GM19397 (cell line): Measurements from ENCODE around the gene FASTK.
A peak's percentile ranks its signal among the peaks of the same experiment; 100 is the strongest.

ENCODE experiments used
- ATAC-seq: cut with Tn5 transposase; IDR thresholded peaks from one replicate; pipeline ENCODE4 v1.9.1; 2021; ENCODE audit warnings: mild to moderate bottlenecking, moderate library complexity; ENCODE audit not compliant: unreplicated experiment

The FASTK gene

GRCh38 chr7:151080522-151081169 lies at the start of gene FASTK:
TSS of gene FASTK (minus strand) at chr7:151080809. CDS start at chr7:151080766, 43 bp downstream.
- ATAC-seq = peak; percentile 70

- no peak for ATAC-seq
Observed at GRCh38 chr7:151129960-151130591, 49.5 kb upstream of the FASTK start.

GRCh38 chr7:151129117-151129959 lies 48.7 kb upstream of the FASTK start:
- ATAC-seq = no peak

GRCh38 chr7:151128716-151129115 lies 48.1 kb upstream of the FASTK start:
- ATAC-seq = no peak

GRCh38 chr7:151128144-151128543 lies 47.5 kb upstream of the FASTK start:
- ATAC-seq = no peak

GRCh38 chr7:151126491-151127137 lies 46.0 kb upstream of the FASTK start:
- no peak for ATAC-seq

GRCh38 chr7:151125846-151126481 lies 45.4 kb upstream of the FASTK start:
- no peak for ATAC-seq

GRCh38 chr7:151125470-151125845 lies 44.8 kb upstream of the FASTK start:
- ATAC-seq = no peak

GRCh38 chr7:151124899-151125399 lies 44.3 kb upstream of the FASTK start:
- no peak for ATAC-seq

GRCh38 chr7:151124481-151124880 lies 43.9 kb upstream of the FASTK start:
- ATAC-seq = no peak

GRCh38 chr7:151123822-151124464 lies 43.3 kb upstream of the FASTK start:
- peak; percentile 69 for ATAC-seq

GRCh38 chr7:151123158-151123821 lies 42.7 kb upstream of the FASTK start:
- ATAC-seq = no peak

- no peak for ATAC-seq
Observed at GRCh38 chr7:151122796-151123157, 42.2 kb upstream of the FASTK start.

GRCh38 chr7:151122276-151122675 lies 41.7 kb upstream of the FASTK start:
- no peak for ATAC-seq

GRCh38 chr7:151121380-151122170 lies 41.0 kb upstream of the FASTK start:
- no peak for ATAC-seq

- no peak for ATAC-seq
Observed at GRCh38 chr7:151120896-151121295, 40.3 kb upstream of the FASTK start.

- ATAC-seq = no peak
Observed at GRCh38 chr7:151119902-151120301, 39.3 kb upstream of the FASTK start.

- no peak for ATAC-seq
Observed at GRCh38 chr7:151119055-151119415, 38.4 kb upstream of the FASTK start.
